ENCODE data around the gene IL16.

DNA sequence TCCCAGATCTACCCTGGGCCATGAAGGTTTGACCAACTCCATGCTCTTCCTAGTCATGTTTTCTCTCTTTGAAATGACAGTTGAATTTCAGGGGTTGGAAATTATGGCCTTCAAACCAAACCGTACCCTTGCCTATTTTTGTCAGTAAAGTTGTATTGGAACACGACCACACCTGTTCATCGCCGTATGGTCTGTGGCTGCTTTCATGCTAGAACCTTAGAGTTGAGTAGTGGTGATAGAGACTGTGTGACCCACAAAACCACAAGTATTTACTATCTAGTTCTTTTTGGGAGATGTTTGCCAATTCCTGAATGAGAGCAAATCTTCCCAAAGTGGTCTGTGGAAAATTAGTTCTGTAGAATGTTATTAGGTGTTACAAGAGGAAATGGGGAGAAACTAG lies 151.2 kb downstream of the IL16 start:
- TF ChIP-seq, protein P1, sequence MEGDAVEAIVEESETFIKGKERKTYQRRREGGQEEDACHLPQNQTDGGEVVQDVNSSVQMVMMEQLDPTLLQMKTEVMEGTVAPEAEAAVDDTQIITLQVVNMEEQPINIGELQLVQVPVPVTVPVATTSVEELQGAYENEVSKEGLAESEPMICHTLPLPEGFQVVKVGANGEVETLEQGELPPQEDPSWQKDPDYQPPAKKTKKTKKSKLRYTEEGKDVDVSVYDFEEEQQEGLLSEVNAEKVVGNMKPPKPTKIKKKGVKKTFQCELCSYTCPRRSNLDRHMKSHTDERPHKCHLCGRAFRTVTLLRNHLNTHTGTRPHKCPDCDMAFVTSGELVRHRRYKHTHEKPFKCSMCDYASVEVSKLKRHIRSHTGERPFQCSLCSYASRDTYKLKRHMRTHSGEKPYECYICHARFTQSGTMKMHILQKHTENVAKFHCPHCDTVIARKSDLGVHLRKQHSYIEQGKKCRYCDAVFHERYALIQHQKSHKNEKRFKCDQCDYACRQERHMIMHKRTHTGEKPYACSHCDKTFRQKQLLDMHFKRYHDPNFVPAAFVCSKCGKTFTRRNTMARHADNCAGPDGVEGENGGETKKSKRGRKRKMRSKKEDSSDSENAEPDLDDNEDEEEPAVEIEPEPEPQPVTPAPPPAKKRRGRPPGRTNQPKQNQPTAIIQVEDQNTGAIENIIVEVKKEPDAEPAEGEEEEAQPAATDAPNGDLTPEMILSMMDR (IDR thresholded peaks at IDR 0.05), result no peak
- no peak for TF ChIP-seq POLR2A (IDR thresholded peaks at IDR 0.05)
